Measurements from ENCODE around the gene CCDC12. TPM values are rescaled to one million over a fixed set of nuclear protein-coding genes. Genes with fewer than 3 reads are reported as not detected.

Gene CCDC12
- total and polyA plus RNA-seq, 2 donors (not counting 1 experiment from before 2014, with no cell fraction given) = 84.0 to 97.3 TPM

GRCh38 chr3:46910166-46910760 is 66.3 kb downstream of the CCDC12 start:
- H3K4me1 Mint-ChIP-seq = peaks cover 7% of the 10 kb centered on the region
- H3K27me3 Mint-ChIP-seq = no peaks in the 10 kb centered on the region
- H3K9ac ChIP-seq (ENCODE audit: low read length) = no peak overlapping the region
- peaks cover 9% of the 10 kb centered on the region for H4K20me1 ChIP-seq (ENCODE audit: control insufficient read depth, insufficient read depth, low read length, poor library complexity, severe bottlenecking)
- no peaks in the 10 kb centered on the region for H3K9me3 ChIP-seq (ENCODE audit: control extremely low read depth in 1 of 3, control insufficient read depth in 2 of 3, insufficient read depth in 1 of 3, low read length in 2 of 3)
- DNase-seq (no peak), ATAC-seq (ENCODE audit: low read depth) (no peak)
- H3K36me3 ChIP-seq (replicated peaks in 1 of 2; ENCODE audit: control extremely low read depth in 1 of 2, control insufficient read depth in 1 of 2, extremely low read depth in 1 of 2, insufficient read depth in 2 of 2, low read length in 1 of 2) = peaks cover 0 to 2% of the 10 kb centered on the region in 2 experiments
- no peak overlapping the region for H2AFZ ChIP-seq (ENCODE audit: insufficient read depth, low read depth, low read length, poor library complexity, severe bottlenecking)
- H3K4me3 Mint-ChIP-seq = no peak overlapping the region
- peak overlapping the region; percentile 50 for H3K4me2 ChIP-seq (replicated peaks; ENCODE audit: low read depth, low read length, poor library complexity, severe bottlenecking)
- no peak for TF ChIP-seq CTCF (IDR thresholded peaks at IDR 0.05)
- no peak for TF ChIP-seq EZH2 (IDR thresholded peaks at IDR 0.05; ENCODE audit: borderline replicate concordance, insufficient read depth, low read depth, low read length, poor library complexity, severe bottlenecking)
- no peak overlapping the region for H3K27ac Mint-ChIP-seq
- 79% methylated on average over 6 of the region's 6 CpGs for WGBS (ENCODE audit: insufficient coverage)
- intact Hi-C loops (cut with micrococcal nuclease) = no loop called here
- no peaks in the 10 kb centered on the region for H3K27me3 ChIP-seq (replicated peaks in 1 of 4; ENCODE audit: control extremely low read depth in 1 of 4, control insufficient read depth in 3 of 4, insufficient read depth in 4 of 4, low read length in 3 of 4)
- peaks cover 9 to 12% of the 10 kb centered on the region in 2 donors for H3K4me1 ChIP-seq (ENCODE audit: control insufficient read depth in 2 of 2, insufficient read depth in 2 of 2, low read length in 2 of 2)
- H3K9me3 Mint-ChIP-seq (ENCODE audit: insufficient read depth) = no peaks in the 10 kb centered on the region
- H3K79me2 ChIP-seq (ENCODE audit: control insufficient read depth, insufficient read depth, low read length) = no peaks in the 10 kb centered on the region
- H3K27ac ChIP-seq (ENCODE audit: low read length in 2 of 2) = no peak overlapping the region
- ChIA-PET CTCF (interaction anchor here (0.7 to 2.2 kb wide), 29 partner anchors 9 to 246 kb away, joined by 3 to 27 read pairs (median 4); partner anchors contain the start of gene MYL3), POLR2A (interaction anchor here (1.1 kb wide), 1 partner anchor 18 kb away, joined by 5 read pairs; no protein-coding TSS in a partner anchor)
- no peak overlapping the region for H3K4me3 ChIP-seq (ENCODE audit: control extremely low read depth in 1 of 5, extremely low read depth in 1 of 5, insufficient read depth in 1 of 5, low read depth in 2 of 5, low read length in 4 of 5)

GRCh38 chr3:46909535-46910161 is 66.9 kb downstream of the CCDC12 start:
- POLR2A ChIA-PET = interaction anchor here (1.1 kb wide), 1 partner anchor 19 kb away, joined by 5 read pairs; no protein-coding TSS in a partner anchor
- CTCF ChIA-PET = interaction anchor here (0.7 to 2.2 kb wide), 31 partner anchors 10 to 296 kb away, joined by 3 to 27 read pairs (median 4); partner anchors contain the start of gene MYL3
- DNase-seq = peak; percentile 83
- peak; percentile 82 for TF ChIP-seq CTCF (IDR thresholded peaks at IDR 0.05)
- TF ChIP-seq EZH2 (IDR thresholded peaks at IDR 0.05; ENCODE audit: borderline replicate concordance, insufficient read depth, low read depth, low read length, poor library complexity, severe bottlenecking) = no peak
- H3K27ac ChIP-seq (ENCODE audit: low read length in 2 of 2) = no peak overlapping the region
- H3K9me3 ChIP-seq (ENCODE audit: control extremely low read depth in 1 of 3, control insufficient read depth in 2 of 3, insufficient read depth in 1 of 3, low read length in 2 of 3) = no peaks in the 10 kb centered on the region
- H3K27me3 ChIP-seq (replicated peaks in 1 of 4; ENCODE audit: control extremely low read depth in 1 of 4, control insufficient read depth in 3 of 4, insufficient read depth in 4 of 4, low read length in 3 of 4) = peaks cover 0 to 2% (median 0%) of the 10 kb centered on the region in 4 experiments
- H3K36me3 ChIP-seq (replicated peaks in 1 of 2; ENCODE audit: control extremely low read depth in 1 of 2, control insufficient read depth in 1 of 2, extremely low read depth in 1 of 2, insufficient read depth in 2 of 2, low read length in 1 of 2) = peaks cover 0 to 2% of the 10 kb centered on the region in 2 experiments
- ATAC-seq (ENCODE audit: low read depth) = peak; percentile 93
- Mint-ChIP-seq H3K4me1 (peaks cover 7% of the 10 kb centered on the region), H3K9me3 (ENCODE audit: insufficient read depth) (no peaks in the 10 kb centered on the region), H3K27ac (no peak overlapping the region), H3K27me3 (no peaks in the 10 kb centered on the region), H3K4me3 (no peak overlapping the region)
- no peaks in the 10 kb centered on the region for H3K79me2 ChIP-seq (ENCODE audit: control insufficient read depth, insufficient read depth, low read length)
- H3K4me2 ChIP-seq (replicated peaks; ENCODE audit: low read depth, low read length, poor library complexity, severe bottlenecking) = peak overlapping the region; percentile 50
- WGBS (ENCODE audit: insufficient coverage) = 25% methylated on average over 18 of the region's 18 CpGs
- peaks cover 9 to 12% of the 10 kb centered on the region in 2 donors for H3K4me1 ChIP-seq (ENCODE audit: control insufficient read depth in 2 of 2, insufficient read depth in 2 of 2, low read length in 2 of 2)
- intact Hi-C loops (cut with micrococcal nuclease) = loop anchor here (1.0 to 2.0 kb wide), 4 partner anchors 17 to 204 kb away; no protein-coding TSS in a partner anchor
- H2AFZ ChIP-seq (ENCODE audit: insufficient read depth, low read depth, low read length, poor library complexity, severe bottlenecking) = no peak overlapping the region
- no peak overlapping the region for H3K9ac ChIP-seq (ENCODE audit: low read length)
- H3K4me3 ChIP-seq (ENCODE audit: control extremely low read depth in 1 of 5, extremely low read depth in 1 of 5, insufficient read depth in 1 of 5, low read depth in 2 of 5, low read length in 4 of 5) = no peak overlapping the region
- peaks cover 9% of the 10 kb centered on the region for H4K20me1 ChIP-seq (ENCODE audit: control insufficient read depth, insufficient read depth, low read length, poor library complexity, severe bottlenecking)

Data from B cell (primary cell).